CD4-positive, alpha-beta T cell treated with Interleukin-6 for 4 hours (primary cell): ENCODE results near the gene SLC4A1.
"Not testable (repeated sequence)": the region's sequence is repeated elsewhere in the genome, so short reads cannot be mapped to it uniquely, and the experiment has no call there.

ENCODE experiments used
- DNase-seq: peaks from one replicate; pipeline ENCODE4 v3.0.0-alpha.2; 2020; ENCODE audit warnings: mixed read lengths

SLC4A1 gene

GRCh38 chr17:44255915-44256314 is 12.0 kb downstream of the SLC4A1 start:
- no peak for DNase-seq

DNA sequence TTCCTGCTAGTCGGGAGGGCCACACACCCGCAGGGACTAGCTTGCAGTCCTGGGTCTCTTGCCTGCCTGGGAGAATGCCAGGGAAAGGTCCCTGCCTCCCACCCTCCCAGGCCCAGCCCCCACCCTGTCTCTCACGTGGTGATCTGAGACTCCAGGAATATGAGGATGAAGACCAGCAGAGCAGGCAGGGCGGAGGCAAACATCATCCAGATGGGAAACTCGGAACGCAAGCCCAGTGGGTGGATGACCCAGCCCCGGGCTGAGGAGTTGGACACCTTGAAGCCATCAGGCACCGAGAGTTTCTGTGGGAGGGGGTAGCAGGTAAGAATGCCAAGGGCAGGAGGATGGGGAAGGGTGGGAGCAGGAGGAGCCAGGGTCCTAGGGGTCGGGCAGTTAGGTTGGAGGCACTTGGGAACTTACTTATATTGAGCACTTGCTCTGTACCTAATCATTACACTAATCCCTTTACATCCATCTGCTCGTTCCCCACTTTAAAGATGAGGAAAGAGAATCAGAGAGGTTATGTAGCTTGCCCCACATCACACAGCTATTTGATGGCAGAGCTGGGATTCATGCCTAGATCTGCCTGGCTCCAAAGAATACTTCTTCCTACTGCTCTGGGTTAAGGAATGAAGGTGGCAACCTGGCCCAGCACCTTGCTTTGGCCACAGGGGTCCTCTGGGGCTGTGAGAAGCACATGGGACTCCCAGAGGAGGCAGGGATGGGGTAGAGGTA is 13.4 kb downstream of the SLC4A1 start:
- DNase-seq: no peak

DNA sequence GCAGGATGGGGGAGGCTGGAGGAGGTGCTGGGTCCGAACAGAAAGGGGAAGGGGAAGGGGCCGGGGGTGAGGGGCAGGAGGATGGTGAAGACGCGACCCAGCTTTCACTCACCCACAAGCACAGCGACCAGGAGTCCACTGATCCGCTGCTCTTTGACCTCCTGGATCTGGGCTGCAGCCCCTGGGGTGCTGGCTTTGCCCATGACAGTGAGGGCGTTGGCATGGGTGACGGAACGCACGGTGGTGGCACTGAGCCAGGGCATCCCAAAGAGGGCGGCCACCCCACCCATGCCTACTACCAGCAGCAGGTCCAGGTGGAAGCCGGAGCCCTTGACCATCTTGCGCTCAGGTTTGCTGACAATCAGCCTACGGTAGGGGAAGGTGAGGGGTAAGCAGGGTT is 14.9 kb downstream of the SLC4A1 start:
- DNase-seq: no peak

DNA sequence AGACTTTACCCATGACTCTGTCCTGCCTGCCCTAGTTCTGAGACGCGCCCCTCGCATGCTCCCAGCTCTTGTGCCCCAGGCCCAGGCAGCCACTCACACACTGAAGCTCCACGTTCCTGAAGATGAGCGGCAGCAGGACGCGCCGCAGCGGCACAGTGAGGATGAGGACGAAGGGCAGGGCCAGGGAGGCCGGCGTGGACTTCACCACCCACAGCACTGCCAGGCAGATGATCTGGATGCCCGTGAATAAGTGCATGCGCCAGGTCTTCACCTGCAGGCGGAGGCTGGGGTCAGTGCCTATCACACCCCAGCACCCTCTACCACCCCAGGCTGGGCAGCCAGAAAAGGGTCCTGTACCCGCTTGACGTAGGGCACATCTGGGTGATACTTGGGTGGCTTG is 16.9 kb downstream of the SLC4A1 start:
- DNase-seq: no peak

- no peak for DNase-seq
Observed at GRCh38 chr17:44249501-44250246, 18.3 kb downstream of the SLC4A1 start.

GRCh38 chr17:44247876-44248736 is 19.8 kb downstream of the SLC4A1 start:
- DNase-seq: no peak

- DNase-seq: no peak
Observed at GRCh38 chr17:44247440-44247841, 20.5 kb downstream of the SLC4A1 start.

DNA sequence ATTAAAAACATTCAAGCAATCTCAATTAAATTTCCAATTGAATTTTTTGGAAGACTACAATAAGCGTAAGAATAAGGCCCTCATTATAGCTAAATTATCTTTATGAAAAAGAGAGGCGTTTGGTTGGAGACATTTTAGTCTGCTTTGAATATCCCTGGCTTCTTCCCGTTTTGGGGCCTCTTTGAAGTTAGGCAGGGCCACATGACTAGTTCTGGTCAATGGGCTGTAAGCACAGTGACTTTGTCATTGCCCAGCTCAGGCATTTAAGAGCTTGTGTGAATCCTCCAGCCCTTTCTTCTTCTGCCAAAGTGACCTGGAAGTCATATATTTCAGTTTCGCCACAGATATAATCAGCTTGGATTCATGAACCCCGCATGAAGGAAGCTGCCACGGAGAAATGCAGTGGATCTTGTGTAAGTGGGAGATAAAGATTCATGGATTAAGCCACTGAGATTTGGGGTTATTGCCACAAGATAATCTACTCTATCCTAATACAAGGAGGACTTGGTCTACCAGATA is 26.8 kb downstream of the SLC4A1 start:
- DNase-seq: no peak

DNA sequence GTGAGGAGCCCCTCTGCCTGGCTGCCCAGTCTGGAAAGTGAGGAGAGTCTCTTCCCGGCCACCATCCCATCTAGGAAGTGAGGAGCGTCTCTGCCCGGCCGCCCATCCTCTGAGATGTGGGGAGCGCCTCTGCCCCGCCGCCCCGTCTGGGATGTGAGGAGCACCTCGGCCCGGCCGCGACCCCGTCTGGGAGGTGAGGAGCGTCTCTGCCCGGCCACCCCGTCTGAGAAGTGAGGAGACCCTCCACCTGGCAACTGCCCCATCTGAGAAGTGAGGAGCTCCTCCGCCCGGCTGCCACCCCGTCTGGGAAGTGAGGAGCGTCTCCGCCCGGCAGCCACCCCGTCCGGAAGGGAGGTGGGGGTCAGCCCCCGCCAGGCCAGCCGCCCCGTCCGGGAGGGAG is 30.0 kb downstream of the SLC4A1 start:
- not testable (repeated sequence) for DNase-seq

GRCh38 chr17:44236444-44236991 is 31.4 kb downstream of the SLC4A1 start:
- DNase-seq: no peak

GRCh38 chr17:44235583-44235936 is 32.4 kb downstream of the SLC4A1 start:
- DNase-seq: no peak

DNA sequence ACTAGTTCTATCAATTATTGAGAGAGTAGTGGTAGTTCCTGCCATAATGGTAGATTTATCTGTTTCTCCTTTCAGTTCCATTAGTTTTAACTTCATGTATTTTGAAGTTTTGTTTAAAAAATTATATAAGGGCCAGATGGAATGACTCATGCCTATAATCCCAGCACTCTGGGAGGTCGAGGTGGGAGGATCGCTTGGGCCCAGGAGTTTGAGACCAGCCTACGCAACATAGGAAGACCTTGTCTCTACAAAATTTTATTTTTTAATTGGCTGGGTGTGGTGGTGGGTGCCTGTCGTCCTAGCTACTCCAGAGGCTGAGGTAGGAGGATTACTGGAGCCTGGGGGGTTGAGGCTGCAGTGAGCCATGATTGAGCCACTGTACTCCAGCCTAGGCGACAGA is 34.4 kb downstream of the SLC4A1 start:
- DNase-seq: no peak

DNA sequence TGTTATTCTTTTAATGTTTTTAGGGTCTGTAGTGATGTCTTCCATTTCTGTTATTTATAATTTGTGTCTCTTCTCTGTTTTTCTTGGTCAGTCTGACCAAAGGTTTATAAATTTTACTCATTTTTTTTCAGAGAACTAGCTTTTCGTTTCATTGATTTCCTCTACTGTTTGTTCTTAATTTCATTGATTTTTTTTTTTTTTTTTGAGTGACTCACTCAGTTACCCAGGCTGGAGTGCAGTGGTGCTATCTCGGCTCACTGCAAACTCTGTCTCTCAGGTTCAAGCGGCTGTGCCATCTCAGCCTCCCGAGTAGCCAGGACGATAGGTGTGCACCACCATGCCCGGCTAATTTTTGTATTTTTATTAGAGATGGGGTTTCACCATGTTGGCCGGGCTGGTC is 35.9 kb downstream of the SLC4A1 start:
- no peak for DNase-seq

GRCh38 chr17:44230140-44230539 is 37.8 kb downstream of the SLC4A1 start:
- DNase-seq: no peak

DNA sequence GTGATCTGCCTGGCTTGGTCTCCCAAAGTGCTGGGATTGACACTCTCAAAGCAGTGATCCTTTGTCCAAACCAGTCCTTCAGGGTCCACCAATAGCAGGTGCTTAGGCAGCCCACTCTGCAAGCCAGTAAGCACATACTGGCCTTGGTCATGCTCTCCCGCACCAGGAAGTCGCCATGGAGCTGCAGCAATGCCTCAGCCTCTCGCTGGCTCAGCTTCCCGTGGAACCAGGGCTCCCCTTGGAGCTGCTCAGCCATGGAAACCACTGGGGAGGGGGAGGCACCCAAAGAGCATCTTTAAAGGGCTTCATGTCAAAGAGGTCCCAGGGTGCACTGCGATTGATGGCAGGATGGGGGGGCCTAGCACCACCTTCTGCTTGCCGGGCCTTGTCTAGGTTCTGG is 38.8 kb downstream of the SLC4A1 start:
- no peak for DNase-seq

GRCh38 chr17:44223541-44224071 is 44.3 kb downstream of the SLC4A1 start:
- DNase-seq: no peak

GRCh38 chr17:44222112-44222869 is 45.6 kb downstream of the SLC4A1 start:
- DNase-seq: peak; percentile 65

- no peak for DNase-seq
Observed at GRCh38 chr17:44221862-44222111, 46.1 kb downstream of the SLC4A1 start.

DNA sequence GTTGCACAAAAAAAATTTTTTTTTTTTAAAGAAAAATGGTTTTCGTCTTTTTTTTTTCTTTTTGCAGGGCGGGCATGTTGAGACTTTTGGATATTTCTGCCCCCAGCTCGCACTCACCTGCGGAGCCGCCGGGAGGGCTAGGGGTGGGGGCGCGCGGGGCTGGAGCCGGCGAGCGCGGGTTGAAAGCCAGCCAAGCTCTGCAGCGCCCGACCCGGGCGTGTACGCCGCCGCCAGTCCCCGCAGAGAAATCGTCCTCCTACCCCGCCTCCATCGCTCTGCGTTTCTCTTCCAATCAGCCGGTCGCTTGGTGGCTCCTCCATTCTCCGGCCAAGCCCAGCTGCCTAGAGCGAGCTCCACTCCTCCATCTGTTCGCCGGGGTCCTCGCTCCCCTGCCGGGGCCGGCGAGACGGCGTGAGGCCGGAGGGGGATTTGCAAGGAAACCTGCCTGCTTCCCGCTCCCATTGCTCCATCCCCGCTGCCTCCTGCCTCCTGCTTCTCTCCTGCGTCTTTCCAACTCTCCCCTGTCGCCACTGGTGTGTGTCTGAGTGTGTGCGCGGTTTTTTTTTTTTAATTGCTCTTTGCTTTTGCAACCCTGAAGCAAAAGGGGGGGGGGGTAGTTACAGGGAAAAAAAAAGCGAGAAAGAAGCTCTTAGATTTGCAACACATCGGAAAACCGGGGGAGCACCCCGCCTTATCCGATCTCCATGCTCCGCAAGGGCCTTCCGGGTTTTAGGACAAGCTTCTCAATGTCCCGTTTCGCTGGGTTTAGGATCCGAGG is 46.7 kb downstream of the SLC4A1 start:
- peak; percentile 76 for DNase-seq

GRCh38 chr17:44220213-44221083 is 47.5 kb downstream of the SLC4A1 start:
- DNase-seq: peak; percentile 59
